Hematopoietic multipotent progenitor cell treated with erythropoietin and hydrocortisone succinate and interleukin-3 and kit ligand, for 6 days (in vitro differentiated cells): ENCODE data around the gene INTS6L.
A peak's percentile ranks its signal among the peaks of the same experiment; 100 is the strongest.
"Not testable (repeated sequence)": the region's sequence is repeated elsewhere in the genome, so short reads cannot be mapped to it uniquely, and the experiment has no call there.

Source experiments
- DNase-seq: peaks from one replicate; pipeline ENCODE4 v3.0.0-alpha.2; 2015

INTS6L gene

GRCh38 chrX:135522878-135523693, 2.6 kb downstream of the INTS6L start:
- DNase-seq, result peak; percentile 48

DNA sequence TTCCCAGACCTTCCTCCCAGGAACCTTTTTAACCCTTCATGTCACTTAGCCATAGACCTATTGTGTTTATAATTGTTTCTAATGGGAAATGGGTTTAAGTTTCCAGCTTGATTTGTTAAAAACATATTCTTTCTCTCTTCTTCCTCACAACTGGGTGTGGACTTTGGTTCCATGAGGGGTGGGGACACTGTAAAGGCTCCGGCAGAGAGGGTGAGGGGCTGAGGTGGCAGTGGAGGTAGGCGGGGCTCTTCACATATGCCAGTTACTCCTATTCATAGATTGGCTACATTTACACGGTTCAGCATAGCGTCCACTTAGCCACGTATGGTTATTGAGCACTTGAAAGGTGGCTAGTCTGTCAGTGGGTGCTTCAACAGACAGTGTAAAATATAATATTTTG, 7.8 kb downstream of the INTS6L start:
- peak; percentile 34 for DNase-seq

- DNase-seq, result no peak
These were observed 8.3 kb downstream of the INTS6L start for GRCh38 chrX:135528756-135529155.

- no peak for DNase-seq
These were observed 9.6 kb downstream of the INTS6L start for GRCh38 chrX:135530097-135530496.

- no peak for DNase-seq
These were observed 11.4 kb downstream of the INTS6L start for GRCh38 chrX:135531813-135532212.

GRCh38 chrX:135535077-135535940, 14.8 kb downstream of the INTS6L start:
- DNase-seq, result no peak

DNA sequence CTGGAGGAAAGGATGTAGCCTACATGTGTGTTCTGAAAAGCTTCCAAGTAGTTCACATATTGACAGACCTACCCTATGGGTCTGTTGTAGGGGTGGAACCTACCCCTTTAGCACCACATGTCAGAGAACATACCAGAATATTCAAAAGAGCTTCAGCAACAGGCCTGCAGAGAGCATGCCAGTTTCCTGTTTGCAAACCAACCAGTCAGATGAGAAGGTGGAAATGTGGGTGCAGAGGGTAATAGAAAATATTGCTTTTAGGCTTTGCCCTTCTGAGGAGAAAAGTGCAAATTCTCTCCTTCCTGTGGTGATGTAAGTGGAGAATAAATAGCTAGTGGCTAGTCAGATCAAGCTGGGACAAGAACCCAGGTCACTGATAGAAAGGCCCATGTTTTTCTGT, 16.4 kb downstream of the INTS6L start:
- no peak for DNase-seq

DNA sequence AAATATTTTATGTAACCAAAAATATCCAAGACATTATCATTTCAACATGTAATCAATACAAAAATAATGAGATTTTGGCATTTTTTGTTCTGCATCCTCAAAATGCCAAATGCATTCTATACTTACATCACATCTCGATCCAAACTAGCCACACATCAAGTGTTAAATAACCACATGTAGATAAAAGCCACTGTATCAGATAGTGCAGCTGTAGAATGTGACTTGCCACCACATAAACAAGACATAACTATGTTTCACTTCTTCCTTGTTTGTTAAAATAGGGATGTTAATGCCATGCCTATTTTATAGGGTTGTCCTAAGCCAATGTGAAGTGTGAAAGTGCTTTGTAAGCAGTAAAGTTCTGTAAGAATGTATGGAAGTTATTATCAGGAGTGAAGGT, 20.9 kb downstream of the INTS6L start:
- peak; percentile 62 for DNase-seq

DNA sequence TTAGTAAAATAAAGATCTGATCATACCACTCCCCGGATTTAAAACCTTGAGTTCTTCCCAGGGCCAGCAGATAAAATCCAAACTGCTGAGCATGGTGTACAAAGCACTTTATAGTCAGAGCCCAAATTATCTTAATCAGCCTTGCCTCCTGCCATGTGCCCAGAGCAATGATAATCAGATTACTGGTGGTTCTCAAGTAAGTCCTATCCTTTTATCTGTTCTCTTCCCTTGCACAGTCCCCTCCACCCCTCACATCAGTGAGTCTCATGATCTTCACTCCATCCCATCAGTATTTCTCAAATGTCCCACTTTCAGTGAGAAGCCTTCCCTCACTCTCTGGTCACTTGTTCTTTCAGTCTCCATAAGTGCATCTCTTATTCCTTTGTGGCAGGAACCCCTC, 22.7 kb downstream of the INTS6L start:
- peak; percentile 50 for DNase-seq

DNA sequence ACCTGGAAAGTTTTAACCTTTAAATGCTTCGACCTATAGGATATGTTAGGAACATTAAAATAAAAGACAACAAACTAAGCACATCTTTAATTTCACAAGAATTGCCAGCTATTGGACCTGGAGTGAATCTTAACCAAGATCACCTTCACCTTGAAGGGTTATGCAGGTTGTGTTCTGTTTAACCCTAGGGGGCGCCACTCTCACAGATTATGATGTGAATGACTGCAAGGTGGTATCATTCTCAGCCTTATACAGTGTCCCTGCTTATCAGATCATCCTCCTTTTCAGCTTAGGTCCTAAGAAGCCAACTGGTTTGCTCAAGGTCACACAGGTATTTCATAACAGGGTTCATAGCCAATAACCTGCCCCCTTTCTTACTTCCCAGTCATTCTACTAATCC, 23.5 kb downstream of the INTS6L start:
- DNase-seq, result peak; percentile 42

- no peak for DNase-seq
These were observed 24.0 kb downstream of the INTS6L start for GRCh38 chrX:135544338-135544948.

- no peak for DNase-seq
These were observed 27.3 kb downstream of the INTS6L start for GRCh38 chrX:135547767-135548166.

DNA sequence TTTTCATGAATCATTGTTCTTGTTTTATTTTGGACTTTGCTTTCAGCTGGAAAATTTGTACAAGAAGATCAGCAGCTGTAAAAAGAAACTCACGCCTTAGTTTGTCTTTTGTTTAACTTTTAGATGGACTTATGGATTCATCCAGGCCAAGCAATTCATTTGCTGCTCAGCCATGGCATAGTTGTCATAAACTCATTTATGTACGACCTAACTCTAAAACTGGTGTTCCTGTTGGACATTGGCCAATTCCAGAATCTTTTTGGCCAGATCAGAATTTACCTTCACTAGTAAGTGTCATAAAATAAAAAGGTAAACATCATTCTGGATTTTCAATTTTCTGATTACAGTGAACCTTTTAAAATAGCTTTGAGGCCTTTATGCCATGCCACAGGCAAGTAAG, 29.1 kb downstream of the INTS6L start:
- no peak for DNase-seq

DNA sequence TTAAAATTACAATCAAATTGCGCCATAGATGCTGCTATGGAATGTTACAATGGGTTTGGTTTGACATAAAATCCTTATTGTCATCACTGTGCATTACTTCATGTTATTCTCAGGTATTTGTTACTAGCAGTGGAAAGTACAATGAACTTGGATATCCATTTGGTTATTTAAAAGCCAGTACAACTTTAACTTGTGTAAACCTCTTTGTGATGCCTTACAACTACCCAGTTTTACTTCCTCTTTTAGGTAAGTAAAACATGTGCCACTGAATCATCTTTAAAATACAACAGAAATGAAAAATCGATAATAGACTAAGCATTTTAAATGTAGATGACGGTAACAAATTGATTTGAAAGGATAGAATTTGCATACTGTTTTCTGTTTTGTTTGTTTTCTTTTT, 35.6 kb downstream of the INTS6L start:
- no peak for DNase-seq

DNA sequence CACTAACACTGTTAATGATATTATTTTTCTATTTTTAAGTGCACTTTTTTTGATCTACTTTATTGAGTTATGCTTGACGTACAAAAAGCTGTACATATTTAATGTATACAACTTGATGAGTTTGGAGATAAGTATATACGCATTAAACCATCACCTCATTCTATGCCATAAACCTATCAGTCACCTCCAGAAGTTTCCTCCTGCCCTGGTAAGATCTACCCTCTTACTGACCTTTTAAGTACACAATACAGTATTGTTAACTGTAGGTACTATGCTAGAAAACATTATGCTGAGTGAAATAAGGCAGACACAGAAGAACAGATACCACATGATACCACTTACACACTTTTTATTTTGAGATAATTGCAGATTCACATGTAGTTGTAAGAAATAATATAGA, 36.9 kb downstream of the INTS6L start:
- no peak for DNase-seq

DNA sequence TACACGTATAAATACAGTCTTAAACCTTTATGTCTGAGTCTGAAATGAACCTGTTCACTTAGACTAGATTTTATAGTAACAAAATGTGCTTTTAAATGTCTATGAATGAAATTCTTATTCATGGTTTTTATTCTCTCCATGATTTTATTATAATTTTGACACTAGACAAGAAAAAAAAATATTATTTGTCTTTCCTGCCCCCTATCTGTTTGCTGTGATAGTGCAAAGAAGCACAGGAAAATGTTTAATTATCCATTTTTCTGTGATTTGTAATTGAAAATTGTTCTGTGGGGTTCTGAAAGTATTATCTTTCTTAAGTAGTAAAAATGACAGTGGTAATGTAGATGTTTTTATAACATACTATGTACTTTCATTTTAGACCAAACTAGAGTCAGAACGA, 52.0 kb downstream of the INTS6L start:
- peak; percentile 20 for DNase-seq

DNA sequence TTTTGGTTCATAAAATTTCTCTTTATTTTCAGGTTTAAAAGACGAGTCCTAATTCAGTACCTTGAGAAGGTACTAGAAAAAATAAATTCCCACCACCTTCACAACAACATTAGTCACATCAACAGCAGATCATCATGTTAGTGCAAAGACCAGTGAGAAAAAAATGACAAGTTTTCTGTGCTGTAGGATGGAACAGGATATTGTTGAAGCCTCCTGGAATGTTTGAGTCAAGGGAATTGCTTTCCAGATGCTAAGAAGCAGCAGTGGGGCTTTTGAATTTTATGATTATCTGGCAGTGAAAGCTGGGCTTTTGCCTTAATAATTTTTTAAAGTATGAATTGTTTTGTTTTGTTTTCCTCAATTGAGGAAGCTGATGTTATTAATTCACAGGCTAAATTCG, 61.0 kb downstream of the INTS6L start:
- no peak for DNase-seq

GRCh38 chrX:135585153-135585552, 64.7 kb downstream of the INTS6L start:
- no peak for DNase-seq

GRCh38 chrX:135591871-135592270, 71.4 kb downstream of the INTS6L start:
- DNase-seq, result no peak

DNA sequence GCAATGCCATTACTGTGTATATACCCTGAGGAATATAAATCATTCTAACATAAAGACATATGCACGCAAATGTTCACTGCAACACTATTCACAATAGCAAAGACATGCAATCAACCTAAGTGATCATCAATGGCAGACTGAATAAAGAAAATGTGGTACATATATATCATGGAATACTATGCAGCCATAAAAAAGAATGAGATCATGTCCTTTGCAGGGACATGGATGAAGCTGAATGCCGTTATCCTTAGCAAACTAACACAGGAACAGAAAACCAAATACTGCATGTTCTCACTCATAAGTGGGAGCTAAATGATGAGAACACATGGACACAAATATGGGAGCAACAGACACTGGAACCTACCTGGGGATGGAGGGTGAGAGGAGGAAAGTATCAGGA, 73.6 kb downstream of the INTS6L start:
- not testable (repeated sequence) for DNase-seq

GRCh38 chrX:135594453-135594852, 74.0 kb downstream of the INTS6L start:
- not testable (repeated sequence) for DNase-seq

DNA sequence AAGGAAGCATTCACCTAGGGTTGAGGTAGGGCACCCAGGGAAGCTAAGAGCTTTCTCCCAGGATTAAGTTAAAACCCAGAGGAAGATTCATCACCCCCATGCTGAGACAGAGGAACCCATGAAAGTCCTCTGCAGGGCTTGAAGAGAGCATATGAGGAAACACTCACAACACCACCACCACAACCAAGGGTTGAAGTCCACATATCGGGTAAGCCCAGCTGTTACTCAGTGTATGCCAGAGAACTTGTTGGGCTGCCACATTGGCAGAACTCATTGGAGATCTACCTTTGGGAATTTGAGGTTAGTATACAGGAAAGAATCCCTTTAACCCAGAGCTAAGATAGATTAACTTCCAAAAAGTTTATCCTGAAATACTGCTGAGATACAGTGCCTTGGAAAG, 75.1 kb downstream of the INTS6L start:
- no peak for DNase-seq

DNA sequence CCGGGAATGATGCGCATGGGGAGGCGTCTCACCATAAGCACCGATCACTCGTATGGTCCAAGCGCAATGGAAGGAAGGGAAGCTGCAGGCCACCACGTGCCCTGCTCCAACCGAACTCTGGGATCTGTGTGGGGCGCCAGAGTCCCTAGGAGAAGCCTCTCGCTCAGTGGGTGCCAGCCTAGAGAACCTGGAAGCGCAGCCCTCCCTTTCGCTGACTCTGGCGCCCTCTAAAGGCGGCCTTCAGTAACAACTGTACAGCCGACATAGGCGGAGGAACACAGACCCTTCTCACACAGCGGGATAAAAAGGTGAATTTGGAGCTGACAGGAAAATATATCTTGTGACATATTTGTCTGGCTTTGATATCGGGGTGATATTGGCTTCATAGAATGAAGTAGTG, 76.0 kb downstream of the INTS6L start:
- peak; percentile 63 for DNase-seq

DNA sequence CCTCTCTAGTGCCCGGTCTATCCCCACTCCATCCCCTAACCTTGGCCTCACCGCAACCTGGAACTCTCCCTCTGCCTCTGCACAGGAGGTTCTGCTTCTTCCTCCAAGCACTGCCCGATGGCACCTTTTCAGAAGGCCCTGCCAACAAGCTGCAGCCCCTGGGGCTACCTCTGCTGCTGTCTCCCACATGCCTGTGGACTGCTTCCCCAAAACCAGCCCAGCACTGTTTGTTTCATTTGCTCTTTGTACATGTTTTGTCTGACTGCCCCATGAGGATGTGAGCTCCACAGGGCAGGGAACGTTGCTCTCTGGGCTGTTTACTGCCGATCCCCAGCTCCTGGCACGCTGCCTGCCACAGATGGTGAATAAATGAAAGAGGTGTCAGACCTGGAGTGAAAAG, 85.4 kb downstream of the INTS6L start:
- DNase-seq, result no peak
